OCI-LY1 (cell line): ENCODE data around the gene SV2B.

Experiments used
- CTCF ChIP-seq: fragments of 200-600 bp; sonication (generic), shearing (Covaris generic); IDR thresholded peaks from 2 replicates; pipeline ENCODE4 v1.5.1; 2017; ENCODE audit warnings: mild to moderate bottlenecking, antibody characterized with exemption, low read length, moderate library complexity, mixed read lengths
- EZH2 ChIP-seq: fragments of 200-600 bp; sonication (generic), shearing (Covaris generic); IDR thresholded peaks from 2 replicates; pipeline ENCODE4 v1.8.0; 2017; ENCODE audit warnings: borderline replicate concordance, mixed run types, mild to moderate bottlenecking, antibody characterized with exemption, low read length, moderate library complexity, mixed read lengths

DNA sequence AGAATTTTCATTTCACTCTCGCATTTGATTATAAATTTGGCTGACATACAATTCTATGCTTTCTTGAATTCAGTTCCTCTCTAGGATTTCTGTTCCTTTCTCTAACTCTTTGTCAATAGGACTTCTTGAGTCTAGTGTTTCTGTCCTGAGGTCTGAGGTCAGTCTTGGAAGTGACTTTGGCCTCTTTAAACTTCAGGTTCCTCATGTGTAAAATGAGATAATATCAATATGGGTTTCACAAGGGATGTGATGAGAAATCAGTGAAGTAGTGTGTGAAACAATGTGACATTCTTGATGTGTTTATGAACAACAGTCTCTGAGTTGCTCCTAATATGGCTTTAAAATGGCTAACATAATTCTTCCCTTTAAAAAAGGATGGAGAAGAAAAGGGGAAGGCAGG, 92.2 kb downstream of the SV2B start:
- TF ChIP-seq CTCF (no peak), EZH2 (no peak)
